Liver (tissue), 10 donors: ENCODE measurements around the gene MTURN. TPM values are rescaled to one million over a fixed set of nuclear protein-coding genes. Genes with fewer than 3 reads are reported as not detected.

Experiments used
- DNase-seq: peaks from one replicate; pipeline ENCODE4 v3.0.0-alpha.2; 2017; ENCODE audit warnings: low spot score
- H3K27ac ChIP-seq, 2 donors: one replicate each; pipeline ENCODE4 v1.7.0; 2013; ENCODE audit warnings: inconsistent platforms in 2 of 2, low read length in 2 of 2, control low read depth in 1 of 2, low read depth in 1 of 2, mild to moderate bottlenecking in 1 of 2
- H3K27me3 ChIP-seq, 4 donors: one replicate each; pipeline versions ENCODE4 v1.6.1 to v1.7.0; 2013; ENCODE audit warnings: low read length in 3 of 4, inconsistent platforms in 1 of 4, mild to moderate bottlenecking in 1 of 4, moderate library complexity in 1 of 4; ENCODE audit not compliant: control insufficient read depth in 4 of 4, insufficient read depth in 4 of 4
- H3K36me3 ChIP-seq, 4 donors: one replicate each; pipeline versions ENCODE4 v1.6.1 to v1.7.0; 2013; ENCODE audit warnings: low read length in 3 of 4, mild to moderate bottlenecking in 3 of 4, low read depth in 1 of 4, moderate library complexity in 1 of 4; ENCODE audit not compliant: control insufficient read depth in 4 of 4, insufficient read depth in 3 of 4
- H3K4me1 ChIP-seq, 4 donors: one replicate each; pipeline versions ENCODE4 v1.6.1 to v1.7.0; 2013; ENCODE audit warnings: low read length in 3 of 4, mild to moderate bottlenecking in 3 of 4, moderate library complexity in 1 of 4; ENCODE audit not compliant: control insufficient read depth in 4 of 4, insufficient read depth in 4 of 4
- H3K4me3 ChIP-seq, 3 donors: one replicate each; pipeline versions ENCODE4 v1.6.1 to v1.7.0; 2013; ENCODE audit warnings: low read length in 3 of 3, control low read depth in 1 of 3, low read depth in 1 of 3, mild to moderate bottlenecking in 1 of 3
- H3K9ac ChIP-seq, 2 donors: one replicate each; pipeline ENCODE4 v1.7.0; 2013; ENCODE audit warnings: low read length in 2 of 2, mild to moderate bottlenecking in 2 of 2, moderate library complexity in 2 of 2, control low read depth in 1 of 2, low read depth in 1 of 2
- H3K9me3 ChIP-seq, 4 donors: one replicate each; pipeline versions ENCODE4 v1.6.1 to v1.7.0; 2013; ENCODE audit warnings: low read length in 3 of 4; ENCODE audit not compliant: control insufficient read depth in 4 of 4
- ATF3 ChIP-seq: IDR thresholded peaks from 2 replicates; pipeline ENCODE4 v1.6.1; 2016; ENCODE audit warnings: antibody characterized with exemption
- EGR1 ChIP-seq, 2 donors: IDR thresholded peaks; 2 replicates each; pipeline ENCODE4 v1.6.1; 2016 to 2018; ENCODE audit warnings: antibody characterized with exemption in 2 of 2, low read depth in 2 of 2
- FOXA1 ChIP-seq: IDR thresholded peaks from 2 replicates; pipeline ENCODE4 v1.6.1; 2016; ENCODE audit warnings: antibody characterized with exemption
- FOXA2 ChIP-seq: IDR thresholded peaks from 2 replicates; pipeline ENCODE4 v1.6.1; 2016; ENCODE audit warnings: antibody characterized with exemption
- GABPA ChIP-seq, 2 donors: IDR thresholded peaks in 1 of 2; conservative IDR thresholded peaks in 1 of 2; 2 replicates each; pipeline ENCODE4 v1.6.1; 2016; ENCODE audit warnings: antibody characterized with exemption in 2 of 2, mild to moderate bottlenecking in 1 of 2, moderate library complexity in 1 of 2
- HNF4A ChIP-seq, 2 donors: conservative IDR thresholded peaks; 2 replicates each; pipeline ENCODE4 v1.6.1; 2016; ENCODE audit warnings: antibody characterized with exemption in 2 of 2, mild to moderate bottlenecking in 2 of 2
- HNF4G ChIP-seq: IDR thresholded peaks from 2 replicates; pipeline ENCODE4 v1.6.1; 2016; ENCODE audit warnings: antibody characterized with exemption
- NR2F2 ChIP-seq: IDR thresholded peaks from 2 replicates; pipeline ENCODE4 v1.6.1; 2016; ENCODE audit warnings: antibody characterized with exemption
- RAD21 ChIP-seq, 2 donors: IDR thresholded peaks; 2 replicates each; pipeline ENCODE4 v1.6.1; 2016; ENCODE audit warnings: antibody characterized with exemption in 2 of 2, mild to moderate bottlenecking in 2 of 2
- RXRA ChIP-seq, 2 donors: IDR thresholded peaks; 2 replicates each; pipeline ENCODE4 v1.6.1; 2017 to 2018; ENCODE audit warnings: antibody characterized with exemption in 2 of 2, mild to moderate bottlenecking in 1 of 2
- TAF1 ChIP-seq: conservative IDR thresholded peaks from 2 replicates; pipeline ENCODE4 v1.6.1; 2016; ENCODE audit warnings: antibody characterized with exemption, mild to moderate bottlenecking
- YY1 ChIP-seq: IDR thresholded peaks from 2 replicates; pipeline ENCODE4 v1.6.1; 2016; ENCODE audit warnings: antibody characterized with exemption, mild to moderate bottlenecking
- ZBTB33 ChIP-seq: IDR thresholded peaks from 2 replicates; pipeline ENCODE4 v1.6.1; 2016; ENCODE audit warnings: antibody characterized with exemption
- WGBS: extraction: QIAGEN DNeasy Blood & Tissue Kit; methylation state at CpG from one replicate; pipeline ENCODE4 v1.1.7; 2013; 5-methylcytosine and 5-hydroxymethylcytosine counted together
- polyA plus RNA-seq, 2 donors: library from polyadenylated mRNA; stranded (reverse) in 1 of 2; unstranded in 1 of 2; fragments of 200-250 nt in 1 of 2; fragments of >200 nt in 1 of 2; fragmentation: Nextera tagmentation in 1 of 2; extraction: Ambion mirVana in 1 of 2; gene quantifications; one replicate each; pipeline versions ENCODE4 v1.2.1 to v1.2.3, GENCODE V29; 2013 to 2015
- small RNA-seq: library from RNA; depleted of rRNA; stranded (forward); fragments of <200 nt; gene quantifications from one replicate; pipeline ENCODE3, GENCODE V24; 2014
- total RNA-seq, 2 donors: library from RNA; depleted of rRNA; stranded (reverse); fragments of >200 nt; gene quantifications; one replicate each; pipeline ENCODE4 v1.2.3, GENCODE V29; 2014
- TF ChIP-seq, protein P1 (sequence below): fragments of 150-350 bp; IDR thresholded peaks from 2 replicates; pipeline ENCODE4 v1.5.1; 2017; ENCODE audit warnings: improper control_type of control experiment, low read depth, low read length; ENCODE audit not compliant: missing input control
- TF ChIP-seq, protein P2 (sequence below): IDR thresholded peaks from 2 replicates; pipeline ENCODE4 v1.6.1; 2016; ENCODE audit warnings: antibody characterized with exemption, mild to moderate bottlenecking
- donor health status: healthy.
- donor health status: healthy.
- donor health status: healthy.
- donor health status: healthy.
- donor health status: healthy.

The MTURN gene
- total and polyA plus RNA-seq, 4 donors: 2.4 to 14.4 (median 6.1) TPM

GRCh38 chr7:30207376-30207775, 72.6 kb downstream of the MTURN start (continued):
- TF ChIP-seq, protein P1, sequence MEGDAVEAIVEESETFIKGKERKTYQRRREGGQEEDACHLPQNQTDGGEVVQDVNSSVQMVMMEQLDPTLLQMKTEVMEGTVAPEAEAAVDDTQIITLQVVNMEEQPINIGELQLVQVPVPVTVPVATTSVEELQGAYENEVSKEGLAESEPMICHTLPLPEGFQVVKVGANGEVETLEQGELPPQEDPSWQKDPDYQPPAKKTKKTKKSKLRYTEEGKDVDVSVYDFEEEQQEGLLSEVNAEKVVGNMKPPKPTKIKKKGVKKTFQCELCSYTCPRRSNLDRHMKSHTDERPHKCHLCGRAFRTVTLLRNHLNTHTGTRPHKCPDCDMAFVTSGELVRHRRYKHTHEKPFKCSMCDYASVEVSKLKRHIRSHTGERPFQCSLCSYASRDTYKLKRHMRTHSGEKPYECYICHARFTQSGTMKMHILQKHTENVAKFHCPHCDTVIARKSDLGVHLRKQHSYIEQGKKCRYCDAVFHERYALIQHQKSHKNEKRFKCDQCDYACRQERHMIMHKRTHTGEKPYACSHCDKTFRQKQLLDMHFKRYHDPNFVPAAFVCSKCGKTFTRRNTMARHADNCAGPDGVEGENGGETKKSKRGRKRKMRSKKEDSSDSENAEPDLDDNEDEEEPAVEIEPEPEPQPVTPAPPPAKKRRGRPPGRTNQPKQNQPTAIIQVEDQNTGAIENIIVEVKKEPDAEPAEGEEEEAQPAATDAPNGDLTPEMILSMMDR: no peak
- TF ChIP-seq EGR1 (IDR thresholded peaks at IDR 0.05; ENCODE audit: low read depth in 2 of 2): no peak
- no peak for TF ChIP-seq NR2F2
- no peak for TF ChIP-seq ATF3
- no peak for TF ChIP-seq YY1
- no peak for TF ChIP-seq RAD21 (IDR thresholded peaks at IDR 0.05)

DNA sequence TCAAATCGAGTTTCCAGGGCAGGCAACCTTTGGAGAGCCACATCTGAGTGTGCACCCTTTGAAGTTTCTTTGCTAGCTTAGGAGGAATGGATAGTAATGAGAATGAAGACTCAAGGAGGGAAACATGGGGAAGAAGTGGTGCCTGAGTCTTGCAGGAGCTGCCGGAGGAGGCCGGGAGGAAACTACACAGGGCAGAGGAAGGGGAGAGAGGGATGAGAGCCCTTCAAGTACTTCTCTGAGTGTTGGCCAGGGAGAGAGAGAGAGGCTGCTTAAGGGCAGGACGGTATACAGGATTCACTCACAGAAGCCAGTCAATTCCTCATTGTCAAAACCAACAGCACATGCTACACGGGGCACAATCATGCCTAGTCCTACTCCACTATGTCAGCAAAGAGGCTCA, 75.2 kb downstream of the MTURN start:
- Histone ChIP-seq H3K4me3 (no peak overlapping the region), H3K27me3 (no peaks in the 10 kb centered on the region), H3K9ac (no peak overlapping the region), H3K27ac (no peak overlapping the region), H3K9me3 (no peaks in the 10 kb centered on the region), H3K4me1 (no peaks in the 10 kb centered on the region), H3K36me3 (no peaks in the 10 kb centered on the region)
- DNase-seq: no peak
- TF ChIP-seq HNF4A (conservative IDR thresholded peaks at IDR 0.05) (no peak), EGR1 (IDR thresholded peaks at IDR 0.05; ENCODE audit: low read depth in 2 of 2) (no peak), GABPA (IDR thresholded peaks at IDR 0.05 in 1 of 2, conservative IDR thresholded peaks at IDR 0.05 in 1 of 2) (no peak), RXRA (IDR thresholded peaks at IDR 0.05) (no peak), YY1 (no peak), TAF1 (no peak), FOXA1 (no peak), HNF4G (no peak), NR2F2 (no peak), ZBTB33 (no peak), FOXA2 (no peak), RAD21 (IDR thresholded peaks at IDR 0.05) (no peak)
- TF ChIP-seq, protein P1: no peak
- TF ChIP-seq, protein P2, sequence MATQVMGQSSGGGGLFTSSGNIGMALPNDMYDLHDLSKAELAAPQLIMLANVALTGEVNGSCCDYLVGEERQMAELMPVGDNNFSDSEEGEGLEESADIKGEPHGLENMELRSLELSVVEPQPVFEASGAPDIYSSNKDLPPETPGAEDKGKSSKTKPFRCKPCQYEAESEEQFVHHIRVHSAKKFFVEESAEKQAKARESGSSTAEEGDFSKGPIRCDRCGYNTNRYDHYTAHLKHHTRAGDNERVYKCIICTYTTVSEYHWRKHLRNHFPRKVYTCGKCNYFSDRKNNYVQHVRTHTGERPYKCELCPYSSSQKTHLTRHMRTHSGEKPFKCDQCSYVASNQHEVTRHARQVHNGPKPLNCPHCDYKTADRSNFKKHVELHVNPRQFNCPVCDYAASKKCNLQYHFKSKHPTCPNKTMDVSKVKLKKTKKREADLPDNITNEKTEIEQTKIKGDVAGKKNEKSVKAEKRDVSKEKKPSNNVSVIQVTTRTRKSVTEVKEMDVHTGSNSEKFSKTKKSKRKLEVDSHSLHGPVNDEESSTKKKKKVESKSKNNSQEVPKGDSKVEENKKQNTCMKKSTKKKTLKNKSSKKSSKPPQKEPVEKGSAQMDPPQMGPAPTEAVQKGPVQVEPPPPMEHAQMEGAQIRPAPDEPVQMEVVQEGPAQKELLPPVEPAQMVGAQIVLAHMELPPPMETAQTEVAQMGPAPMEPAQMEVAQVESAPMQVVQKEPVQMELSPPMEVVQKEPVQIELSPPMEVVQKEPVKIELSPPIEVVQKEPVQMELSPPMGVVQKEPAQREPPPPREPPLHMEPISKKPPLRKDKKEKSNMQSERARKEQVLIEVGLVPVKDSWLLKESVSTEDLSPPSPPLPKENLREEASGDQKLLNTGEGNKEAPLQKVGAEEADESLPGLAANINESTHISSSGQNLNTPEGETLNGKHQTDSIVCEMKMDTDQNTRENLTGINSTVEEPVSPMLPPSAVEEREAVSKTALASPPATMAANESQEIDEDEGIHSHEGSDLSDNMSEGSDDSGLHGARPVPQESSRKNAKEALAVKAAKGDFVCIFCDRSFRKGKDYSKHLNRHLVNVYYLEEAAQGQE: no peak
- WGBS: 92% methylated on average over 5 of the region's 5 CpGs

Small RNAs within 50 kb of the gene (small RNA-seq; reads per million reads assigned to genes)
- not detected for gene RPS27P16

Other genes starting within 250 kb of the MTURN start
- gene SCRN1, start 145.2 kb upstream of the MTURN start, total RNA-seq: 1 to 10 TPM; 2.6 to 4.1 TPM
- 1 to 10 TPM; 1.1 to 1.3 TPM for gene SCRN1, start 145.2 kb upstream of the MTURN start, polyA plus RNA-seq
- gene FKBP14, start 108.3 kb upstream of the MTURN start, total RNA-seq: 1 to 10 TPM; 4.3 to 6.1 TPM
- 1 to 10 TPM; 2.6 to 2.7 TPM for gene FKBP14, start 108.3 kb upstream of the MTURN start, polyA plus RNA-seq
- 1 to 10 TPM; 3.0 to 5.4 TPM for gene PLEKHA8, start 106.6 kb upstream of the MTURN start, total RNA-seq
- 1 to 10 TPM; 1.0 to 1.8 TPM for gene PLEKHA8, start 106.6 kb upstream of the MTURN start, polyA plus RNA-seq
- 10 to 100 TPM; 16.6 to 30.0 TPM for gene ZNRF2, start 149.6 kb downstream of the MTURN start, total RNA-seq
- 1 to 10 TPM; 6.9 to 8.8 TPM for gene ZNRF2, start 149.6 kb downstream of the MTURN start, polyA plus RNA-seq